Measurements from ENCODE around the gene CDCA5. TPM values are rescaled to one million over a fixed set of nuclear protein-coding genes. Genes with fewer than 3 reads are reported as not detected.
A peak's percentile ranks its signal among the peaks of the same experiment; 100 is the strongest.

CDCA5 gene
- total and polyA plus RNA-seq, 9 donors, result 0.38 to 2.8 (median 0.79) TPM; not detected in 1

GRCh38 chr11:65090628-65091027 lies 6.8 kb upstream of the CDCA5 start:
- Histone ChIP-seq H3K36me3 (no peaks in the 10 kb centered on the region), H3K4me1 (ENCODE audit: insufficient read depth) (no peaks in the 10 kb centered on the region), H3K27me3 (no peaks in the 10 kb centered on the region), H3K9me3 (no peaks in the 10 kb centered on the region), H3K27ac (no peak overlapping the region), H3K4me3 (no peak overlapping the region)
- no peak for DNase-seq
- WGBS, 3 donors, result 90 to 93% (median 91%) methylated on average over 4 of the region's 4 CpGs
- TF ChIP-seq CTCF (IDR thresholded peaks at IDR 0.05) (no peak), EP300 (IDR thresholded peaks at IDR 0.05) (no peak), POLR2A (IDR thresholded peaks at IDR 0.05) (no peak)
- intact Hi-C loops (cut with DNase I), result no loop called here

GRCh38 chr11:65089621-65090020 lies 5.8 kb upstream of the CDCA5 start:
- Histone ChIP-seq H3K36me3 (no peaks in the 10 kb centered on the region), H3K9me3 (no peaks in the 10 kb centered on the region), H3K27me3 (no peaks in the 10 kb centered on the region), H3K4me3 (no peak overlapping the region), H3K27ac (no peak overlapping the region), H3K4me1 (ENCODE audit: insufficient read depth) (peaks cover 3% of the 10 kb centered on the region)
- DNase-seq, result no peak
- WGBS, 3 donors, result 81 to 87% (median 87%) methylated on average over 4 of the region's 4 CpGs
- intact Hi-C loops (cut with DNase I), result loop anchor here in 1 of 4 donors (5.0 kb wide), 1 partner anchor 77 kb away; the partner anchor contains the start of gene ARL2
- TF ChIP-seq EP300 (IDR thresholded peaks at IDR 0.05), result no peak
- no peak for TF ChIP-seq POLR2A (IDR thresholded peaks at IDR 0.05)
- TF ChIP-seq CTCF (IDR thresholded peaks at IDR 0.05), result no peak

- no peak for TF ChIP-seq CTCF (IDR thresholded peaks at IDR 0.05)
- no peak for TF ChIP-seq POLR2A (IDR thresholded peaks at IDR 0.05)
- TF ChIP-seq EP300 (IDR thresholded peaks at IDR 0.05), result no peak
- Histone ChIP-seq H3K9me3 (no peaks in the 10 kb centered on the region), H3K27me3 (no peaks in the 10 kb centered on the region), H3K27ac (no peak overlapping the region), H3K36me3 (no peaks in the 10 kb centered on the region), H3K4me1 (ENCODE audit: insufficient read depth) (peaks cover 7% of the 10 kb centered on the region), H3K4me3 (no peak overlapping the region)
- intact Hi-C loops (cut with DNase I), result loop anchor here in 1 of 4 donors (5.0 kb wide), 1 partner anchor 76 kb away; the partner anchor contains the start of gene ARL2
- WGBS, 3 donors, result 92% methylated on average over 15 of the region's 15 CpGs
- no peak for DNase-seq
Observed at GRCh38 chr11:65087827-65088226, 4.0 kb upstream of the CDCA5 start.

GRCh38 chr11:65087216-65087615 lies 3.4 kb upstream of the CDCA5 start:
- Histone ChIP-seq H3K4me3 (no peak overlapping the region), H3K27me3 (no peaks in the 10 kb centered on the region), H3K27ac (no peak overlapping the region), H3K4me1 (ENCODE audit: insufficient read depth) (peaks cover 7% of the 10 kb centered on the region), H3K9me3 (no peaks in the 10 kb centered on the region), H3K36me3 (no peaks in the 10 kb centered on the region)
- no peak for TF ChIP-seq POLR2A (IDR thresholded peaks at IDR 0.05)
- no peak for TF ChIP-seq EP300 (IDR thresholded peaks at IDR 0.05)
- no peak for TF ChIP-seq CTCF (IDR thresholded peaks at IDR 0.05)
- intact Hi-C loops (cut with DNase I), result loop anchor here in 1 of 4 donors (5.0 kb wide), 1 partner anchor 75 kb away; the partner anchor contains the start of gene ARL2
- 71 to 84% (median 81%) methylated on average over 11 of the region's 11 CpGs for WGBS, 3 donors
- DNase-seq, result peak in 2 of 5 donors; percentile 43

Measured in ovary (tissue), 9 donors.